Epithelial cell of proximal tubule (primary cell): ENCODE data around the gene SEPHS1. TPM values are rescaled to one million over a fixed set of nuclear protein-coding genes. Genes with fewer than 3 reads are reported as not detected.

Experiments used
- DNase-seq: peaks from one replicate; pipeline ENCODE4 v3.0.0-alpha.2; 2011; ENCODE audit warnings: low read depth
- H3K4me3 ChIP-seq: 2 replicates; pipeline ENCODE4 v1.5.1; 2011; ENCODE audit warnings: low read depth, mild to moderate bottlenecking, low read length
- total RNA-seq: library from RNA; depleted of rRNA; stranded (reverse); fragments of >200 nt; gene quantifications from 2 replicates; pipeline ENCODE4 v1.2.3, GENCODE V29; 2015
- TF ChIP-seq, protein P1 (sequence below): conservative IDR thresholded peaks from 2 replicates; pipeline ENCODE4 v1.5.1; 2012; ENCODE audit warnings: low read depth, mild to moderate bottlenecking, low read length

The SEPHS1 gene
- total RNA-seq, 1 donor from 2014 or later, result 38.2 TPM

- TF ChIP-seq, protein P1, sequence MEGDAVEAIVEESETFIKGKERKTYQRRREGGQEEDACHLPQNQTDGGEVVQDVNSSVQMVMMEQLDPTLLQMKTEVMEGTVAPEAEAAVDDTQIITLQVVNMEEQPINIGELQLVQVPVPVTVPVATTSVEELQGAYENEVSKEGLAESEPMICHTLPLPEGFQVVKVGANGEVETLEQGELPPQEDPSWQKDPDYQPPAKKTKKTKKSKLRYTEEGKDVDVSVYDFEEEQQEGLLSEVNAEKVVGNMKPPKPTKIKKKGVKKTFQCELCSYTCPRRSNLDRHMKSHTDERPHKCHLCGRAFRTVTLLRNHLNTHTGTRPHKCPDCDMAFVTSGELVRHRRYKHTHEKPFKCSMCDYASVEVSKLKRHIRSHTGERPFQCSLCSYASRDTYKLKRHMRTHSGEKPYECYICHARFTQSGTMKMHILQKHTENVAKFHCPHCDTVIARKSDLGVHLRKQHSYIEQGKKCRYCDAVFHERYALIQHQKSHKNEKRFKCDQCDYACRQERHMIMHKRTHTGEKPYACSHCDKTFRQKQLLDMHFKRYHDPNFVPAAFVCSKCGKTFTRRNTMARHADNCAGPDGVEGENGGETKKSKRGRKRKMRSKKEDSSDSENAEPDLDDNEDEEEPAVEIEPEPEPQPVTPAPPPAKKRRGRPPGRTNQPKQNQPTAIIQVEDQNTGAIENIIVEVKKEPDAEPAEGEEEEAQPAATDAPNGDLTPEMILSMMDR, result no peak
- DNase-seq, result no peak
- no peak overlapping the region for H3K4me3 ChIP-seq
These were observed 45.1 kb downstream of the SEPHS1 start for GRCh38 chr10:13302821-13303555.

GRCh38 chr10:13299437-13300287 is 48.4 kb downstream of the SEPHS1 start, which contains the start of gene PHYH:
Gene PHYH, minus strand, starts transcription at chr10:13300064. Its CDS starts 22 bp downstream, at chr10:13300042.
- H3K4me3 ChIP-seq, result peak within 1 kb of the TSS; percentile 68
- no peak for DNase-seq
- TF ChIP-seq, protein P1, result no peak

- TF ChIP-seq, protein P1, result no peak
- no peak for DNase-seq
- H3K4me3 ChIP-seq, result peak overlapping the region; percentile 68
These were observed 49.2 kb downstream of the SEPHS1 start for GRCh38 chr10:13298748-13299436.

DNA sequence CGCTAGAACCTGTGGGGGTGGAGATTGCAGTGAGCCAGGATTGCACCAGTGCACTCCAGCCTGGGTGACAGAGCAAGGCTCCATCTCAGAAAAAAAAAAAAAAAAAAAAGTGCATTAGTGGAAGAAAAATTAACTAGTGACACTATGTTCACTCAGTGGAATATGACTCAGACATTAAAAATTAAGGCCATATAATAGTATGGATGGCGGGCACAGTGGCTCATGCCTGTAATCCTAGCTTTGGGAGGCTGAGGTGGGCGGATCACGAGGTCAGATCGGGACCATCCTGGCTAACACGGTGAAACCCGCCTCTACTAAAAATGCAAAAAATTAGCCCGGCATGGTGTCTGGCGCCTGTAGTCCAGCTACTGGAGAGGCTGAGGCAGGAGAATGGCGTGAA is 51.6 kb downstream of the SEPHS1 start:
- no peak for DNase-seq
- H3K4me3 ChIP-seq, result no peak overlapping the region
- TF ChIP-seq, protein P1, result no peak

- TF ChIP-seq, protein P1, result no peak
- no peak overlapping the region for H3K4me3 ChIP-seq
- DNase-seq, result no peak
These were observed 53.3 kb downstream of the SEPHS1 start for GRCh38 chr10:13294784-13295183.

DNA sequence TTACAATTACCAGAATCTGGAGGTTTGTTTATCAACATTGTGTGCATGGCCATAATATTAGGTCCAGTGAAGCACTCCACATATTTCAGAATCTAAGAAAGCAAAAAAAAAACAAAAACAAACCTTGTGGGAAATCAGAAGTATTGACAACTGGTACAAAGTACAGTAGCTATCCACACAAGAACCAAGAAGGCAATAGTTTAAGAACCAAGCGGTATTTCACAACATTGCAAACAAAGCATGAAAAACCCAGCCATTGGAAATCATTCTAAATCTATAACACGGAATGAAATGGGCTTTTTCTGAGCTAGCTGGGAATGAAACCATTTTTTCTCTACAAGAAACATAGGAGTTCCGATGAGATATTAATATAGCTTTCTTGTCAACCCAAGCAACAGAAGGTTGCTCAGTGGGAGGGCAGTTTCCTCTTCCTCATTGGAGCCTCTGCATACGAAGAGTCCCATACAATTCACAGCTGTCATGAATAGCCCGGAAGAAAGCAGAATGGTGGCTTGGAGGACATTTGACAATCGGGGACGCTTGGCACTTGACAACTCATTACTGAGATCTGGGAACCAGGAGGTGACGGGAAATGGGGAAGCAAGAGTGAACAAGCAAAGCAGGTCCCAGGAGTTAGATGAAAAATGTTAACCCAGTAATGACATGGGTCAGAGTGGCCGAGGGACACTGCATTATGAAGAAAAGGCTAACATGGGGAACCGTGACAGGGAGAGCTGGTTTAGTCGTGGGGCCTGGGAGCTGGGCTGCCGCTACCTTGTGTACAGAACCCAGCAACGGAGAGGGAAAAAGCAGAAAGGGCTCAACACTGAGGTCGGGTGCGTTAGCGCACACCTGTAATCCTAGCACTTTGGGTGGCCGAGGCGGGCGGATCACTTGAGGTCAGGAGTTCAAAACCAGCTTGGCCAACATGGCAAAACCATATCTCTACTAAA is 56.0 kb downstream of the SEPHS1 start:
- no peak overlapping the region for H3K4me3 ChIP-seq
- no peak for DNase-seq
- TF ChIP-seq, protein P1, result no peak
